Stimulated activated CD8-positive, alpha-beta memory T cell treated with anti-CD3 and anti-CD28 coated beads, Interleukin-7, amount 100 ng/mL, for 4 hours (primary cell): Measurements from ENCODE around the gene KATNIP.

Source experiments
- DNase-seq, 2 donors: peaks; one replicate each; pipeline ENCODE4 v3.0.0-alpha.2; 2020; ENCODE audit warnings: low read depth in 2 of 2

The KATNIP gene

GRCh38 chr16:27583634-27584033 lies 33.7 kb downstream of the KATNIP start:
- no peak for DNase-seq

- DNase-seq, result no peak
Observed at GRCh38 chr16:27585200-27585599, 35.3 kb downstream of the KATNIP start.

- no peak for DNase-seq
Observed at GRCh38 chr16:27586711-27587110, 36.8 kb downstream of the KATNIP start.

GRCh38 chr16:27588057-27588456 lies 38.1 kb downstream of the KATNIP start:
- no peak for DNase-seq

- DNase-seq, result no peak
Observed at GRCh38 chr16:27591837-27592236, 41.9 kb downstream of the KATNIP start.

GRCh38 chr16:27595475-27595874 lies 45.5 kb downstream of the KATNIP start:
- DNase-seq, result no peak

GRCh38 chr16:27595993-27596392 lies 46.0 kb downstream of the KATNIP start:
- DNase-seq, result no peak

- DNase-seq, result no peak
Observed at GRCh38 chr16:27596411-27596810, 46.5 kb downstream of the KATNIP start.

GRCh38 chr16:27597361-27597760 lies 47.4 kb downstream of the KATNIP start:
- no peak for DNase-seq

- no peak for DNase-seq
Observed at GRCh38 chr16:27598220-27598619, 48.3 kb downstream of the KATNIP start.

GRCh38 chr16:27598931-27599565 lies 49.1 kb downstream of the KATNIP start:
- DNase-seq, result no peak

GRCh38 chr16:27599606-27600005 lies 49.7 kb downstream of the KATNIP start:
- no peak for DNase-seq
